ENCODE results near the gene OR6C74.

DNA sequence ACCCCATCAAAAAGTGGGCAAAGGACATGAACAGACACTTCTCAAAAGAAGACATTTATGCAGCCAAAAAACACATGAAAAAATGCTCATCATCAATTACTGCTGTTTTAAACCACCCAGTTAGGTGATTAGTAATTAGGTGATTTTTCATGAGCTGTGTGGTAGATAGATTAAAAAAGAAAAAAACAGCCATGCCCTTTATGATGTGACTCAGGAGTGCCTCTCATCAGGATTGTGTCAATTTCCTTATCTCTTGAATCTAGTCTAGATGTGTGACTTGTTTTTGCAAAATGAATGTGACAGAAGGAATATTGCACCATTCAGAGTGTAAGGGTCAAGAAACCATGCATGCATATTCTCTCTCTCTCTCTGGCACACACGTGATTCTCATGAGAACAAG, 17.9 kb upstream of the OR6C74 start:
- TF ChIP-seq CTCF (IDR thresholded peaks at IDR 0.05 in 8 of 11, conservative IDR thresholded peaks at IDR 0.05 in 3 of 11), result no peak
- TF ChIP-seq POLR2AphosphoS5 (IDR thresholded peaks at IDR 0.05), result no peak
- TF ChIP-seq POLR2A (IDR thresholded peaks at IDR 0.05), result no peak
